K562 (cell line): ENCODE data around the gene SYF2. TPM values are rescaled to one million over a fixed set of nuclear protein-coding genes. Genes with fewer than 3 reads are reported as not detected.
A peak's percentile ranks its signal among the peaks of the same experiment; 100 is the strongest.

Source experiments
- ATAC-seq: fragments of 200-7000 bp; cut with Tn5 transposase; 3 replicates; pipeline ENCODE4 v1.9.1; 2020; ENCODE audit warnings: moderate library complexity
- BruUV-seq: library from RNA; stranded (reverse); fragments of 400-500 nt; replicated peaks from 2 replicates; lab custom pipeline; 2021; lab: Mats Ljungman, UMichigan
- CTCF ChIA-PET: fragments of 300-600 bp; formaldehyde crosslinking; extraction: SDS; loops from one replicate; lab custom pipeline; 2021; ENCODE audit warnings: low intra/inter-chr PET ratio; lab: Yijun Ruan, JAX
- POLR2A ChIA-PET: fragments of 300-600, 350-650 bp; sonication (Branson Sonifier 250); formaldehyde crosslinking; extraction: SDS; loops from one replicate; lab custom pipeline; 2021; ENCODE audit warnings: antibody characterized with exemption, inconsistent platforms; lab: Yijun Ruan, JAX
- DNase-seq, 4 experiments: peaks; one replicate each; pipeline versions ENCODE4 v3.0.0 to v3.0.0-alpha.2; 2011 to 2018; ENCODE audit warnings: low spot score in 3 of 4, mixed read lengths in 3 of 4; ENCODE audit errors: extremely low read depth in 1 of 4
- FAIRE-seq: peaks from 2 replicates; lab custom pipeline; 2011; peaks lifted over from hg19 to GRCh38; lab: Jason Lieb, UNC
- H2AFZ ChIP-seq: 2 replicates; pipeline ENCODE4 v1.6.0; 2011; ENCODE audit warnings: low read depth, low read length, control low read depth, inconsistent platforms
- H3K27ac ChIP-seq: fragments of 200-600 bp; 3 replicates; pipeline ENCODE4 v1.8.0; 2011; ENCODE audit warnings: low read depth, mild to moderate bottlenecking, control low read depth, inconsistent platforms, low read length, moderate library complexity, mixed read lengths; ENCODE audit errors: extremely low read depth
- H3K27me3 ChIP-seq, 2 experiments: fragments of 300-600 bp in 1 of 2; 2 replicates in 1 of 2; 3 replicates in 1 of 2; pipeline versions ENCODE4 v1.6.0 to v1.8.0; 2011; ENCODE audit warnings: inconsistent platforms in 2 of 2, low read length in 2 of 2, mild to moderate bottlenecking in 1 of 2, mixed read lengths in 1 of 2, moderate library complexity in 1 of 2; ENCODE audit not compliant: control insufficient read depth in 2 of 2, insufficient read depth in 2 of 2
- H3K36me3 ChIP-seq: fragments of 300-600 bp; 3 replicates; pipeline ENCODE4 v1.8.0; 2011; ENCODE audit warnings: mild to moderate bottlenecking, low read length, inconsistent platforms; ENCODE audit not compliant: control insufficient read depth, insufficient read depth
- H3K4me1 ChIP-seq, 2 experiments: fragments of 200-600 bp in 1 of 2; replicated peaks in 1 of 2; 2 replicates in 1 of 2; 3 replicates in 1 of 2; pipeline versions ENCODE4 v1.5.1 to v1.8.0; 2011; ENCODE audit warnings: inconsistent platforms in 2 of 2, low read length in 2 of 2, mild to moderate bottlenecking in 1 of 2, mixed read lengths in 1 of 2, moderate library complexity in 1 of 2; ENCODE audit not compliant: control insufficient read depth in 2 of 2, insufficient read depth in 2 of 2
- H3K4me2 ChIP-seq: 2 replicates; pipeline ENCODE4 v1.6.1; 2011; ENCODE audit warnings: low read length, control low read depth, inconsistent platforms, mixed read lengths; ENCODE audit not compliant: insufficient read depth
- H3K4me3 ChIP-seq: fragments of 200-600 bp; sonication (generic), shearing (Covaris generic); 2 replicates; pipeline ENCODE4 v1.5.1; 2016; ENCODE audit warnings: control low read depth, inconsistent platforms
- H3K79me2 ChIP-seq: fragments of 200-600 bp; 3 replicates; pipeline ENCODE4 v1.8.0; 2011; ENCODE audit warnings: low read length, inconsistent platforms; ENCODE audit not compliant: control insufficient read depth, insufficient read depth
- H3K9ac ChIP-seq, 2 experiments: 2 replicates each; pipeline versions ENCODE4 v1.6.0 to v1.6.1; 2011; ENCODE audit warnings: low read depth in 2 of 2, low read length in 2 of 2, control low read depth in 1 of 2, inconsistent platforms in 1 of 2, mild to moderate bottlenecking in 1 of 2, mixed read lengths in 1 of 2; ENCODE audit not compliant: insufficient read depth in 1 of 2
- H3K9me1 ChIP-seq: one replicate; pipeline ENCODE4 v1.6.0; 2011; ENCODE audit warnings: inconsistent platforms, mild to moderate bottlenecking, low read length, moderate library complexity; ENCODE audit not compliant: control insufficient read depth, insufficient read depth
- H3K9me3 ChIP-seq: replicated peaks from 2 replicates; pipeline ENCODE4 v1.5.1; 2011; ENCODE audit warnings: low read depth, low read length, inconsistent platforms; ENCODE audit not compliant: control insufficient read depth, insufficient read depth
- H4K20me1 ChIP-seq: replicated peaks from 2 replicates; pipeline ENCODE4 v1.6.1; 2011; ENCODE audit warnings: low read length, inconsistent platforms, mixed read lengths; ENCODE audit not compliant: control insufficient read depth, insufficient read depth
- BCOR ChIP-seq: fragments of 450-650 bp; IDR thresholded peaks from 2 replicates; pipeline ENCODE4 v1.6.1; 2016
- CCNT2 ChIP-seq: IDR thresholded peaks from 2 replicates; pipeline ENCODE4 v1.6.1; 2011; ENCODE audit warnings: borderline replicate concordance, low read depth, mild to moderate bottlenecking, moderate library complexity, mixed read lengths, low read length; ENCODE audit not compliant: insufficient read length; ENCODE audit errors: extremely low read depth
- COPS2 ChIP-seq: fragments of 450-650 bp; conservative IDR thresholded peaks from 2 replicates; pipeline ENCODE4 v1.6.1; 2016; ENCODE audit warnings: mild to moderate bottlenecking, moderate library complexity
- GABPB2 ChIP-seq: fragments of 250-450 bp; sonication (Bioruptor Pico); conservative IDR thresholded peaks from 2 replicates; pipeline ENCODE4 v1.5.1; 2021; ENCODE audit warnings: mild to moderate bottlenecking
- HDAC3 ChIP-seq: fragments of 450-650 bp; IDR thresholded peaks from 2 replicates; pipeline ENCODE4 v1.6.1; 2018; ENCODE audit warnings: borderline replicate concordance, mild to moderate bottlenecking, moderate library complexity; ENCODE audit not compliant: partially characterized antibody
- HMGN3 ChIP-seq: IDR thresholded peaks from 2 replicates; pipeline ENCODE4 v1.6.1; 2011; ENCODE audit warnings: borderline replicate concordance, low read depth, mild to moderate bottlenecking, mixed read lengths, low read length; ENCODE audit not compliant: insufficient read length; ENCODE audit errors: extremely low read depth
- KDM1A ChIP-seq, 2 experiments: fragments of 450-650 bp; IDR thresholded peaks; 2 replicates each; pipeline ENCODE4 v1.6.1; 2016; ENCODE audit warnings: mild to moderate bottlenecking in 2 of 2
- NR3C1 ChIP-seq: sonication (generic); formaldehyde crosslinking; IDR thresholded peaks from 2 replicates; pipeline ENCODE4 v1.8.1; 2022; ENCODE audit warnings: missing genetic modification reagents
- RB1 ChIP-seq: fragments of 450-650 bp; IDR thresholded peaks from 2 replicates; pipeline ENCODE4 v1.6.1; 2017; ENCODE audit warnings: low read depth, mild to moderate bottlenecking
- RBFOX2 ChIP-seq: fragments of 200-400 bp; formaldehyde crosslinking; IDR thresholded peaks from 2 replicates; pipeline ENCODE4 v1.6.1; 2017; ENCODE audit warnings: low read depth, mild to moderate bottlenecking, low read length, moderate library complexity
- RBM25 ChIP-seq: fragments of 200-400 bp; formaldehyde crosslinking; IDR thresholded peaks from 2 replicates; pipeline ENCODE4 v1.6.1; 2018; ENCODE audit warnings: low read length, low read depth, moderate library complexity; ENCODE audit not compliant: severe bottlenecking
- SRF ChIP-seq, 2 experiments: fragments of 250-450, 450-650 bp in 1 of 2; sonication (Bioruptor Pico) in 1 of 2; sonication (generic) in 1 of 2; formaldehyde crosslinking; IDR thresholded peaks; 2 replicates each; pipeline versions ENCODE4 v1.5.0 to v1.5.1; 2020 to 2022; ENCODE audit warnings: mild to moderate bottlenecking in 1 of 2, missing genetic modification reagents in 1 of 2
- ZFP36 ChIP-seq: fragments of 150-350 bp; IDR thresholded peaks from 2 replicates; pipeline ENCODE4 v1.6.1; 2018; ENCODE audit warnings: low read length, low read depth; ENCODE audit not compliant: partially characterized antibody
- ZNF224 ChIP-seq: sonication (generic); formaldehyde crosslinking; IDR thresholded peaks from 2 replicates; pipeline ENCODE4 v1.8.0; 2022; ENCODE audit warnings: mild to moderate bottlenecking, missing genetic modification reagents
- WGBS: fragments of 100-300 bp; shearing (Covaris generic); methylation state at CpG from one replicate; pipeline ENCODE4 v1.1.6; 2016; ENCODE audit warnings: low coverage, mixed read lengths; ENCODE audit not compliant: insufficient coverage; ENCODE audit errors: missing lambda C conversion rate; 5-methylcytosine and 5-hydroxymethylcytosine counted together
- in situ Hi-C: fragments of 300-500 bp; cut with MboI; formaldehyde crosslinking; loops from 4 replicates; pipeline ENCODE4 v1.15.0; 2018; ENCODE audit warnings: inconsistent platforms, mixed read lengths
- intact Hi-C: fragments of 100-400 bp; cut with micrococcal nuclease; formaldehyde crosslinking; loops from 2 replicates; pipeline ENCODE4 v1.14.2; 2022
- polyA plus RNA-seq, 8 experiments: library from polyadenylated mRNA; depleted of rRNA in 4 of 8; stranded (reverse) in 5 of 8; unstranded in 3 of 8; fragments of >200 nt; fragmentation: Nextera tagmentation in 2 of 8; fragmentation: Illumina TruSeq in 1 of 8; extraction: Ambion mirVana in 2 of 8; extraction: Trizol in 1 of 8; gene quantifications; 2 replicates each; pipeline versions ENCODE4 v1.2.1 to v1.2.3, GENCODE V29; 2011 to 2014; ENCODE audit warnings: inconsistent platforms in 1 of 8, missing spikeins in 1 of 8
- total RNA-seq, 7 experiments: library from RNA; depleted of rRNA in 6 of 7; stranded (reverse); fragments of >200 nt in 6 of 7; fragmentation: Illumina TruSeq in 2 of 7; extraction: Trizol in 2 of 7; gene quantifications; 2 replicates each; pipeline versions ENCODE4 v1.2.1 to v1.2.3, GENCODE V29; 2011 to 2021; ENCODE audit warnings: low replicate concordance in 1 of 7
- TF ChIP-seq, protein P1 (sequence below): fragments of 150-350 bp; conservative IDR thresholded peaks from 2 replicates; pipeline ENCODE4 v1.6.1; 2014; ENCODE audit warnings: low read length
- TF ChIP-seq, protein P2 (sequence below): sonication (generic); formaldehyde crosslinking; IDR thresholded peaks from 2 replicates; pipeline ENCODE4 v1.8.1; 2023; ENCODE audit warnings: mild to moderate bottlenecking, missing genetic modification reagents
- TF ChIP-seq, protein P3 (sequence below): fragments of 250-450 bp; sonication (Bioruptor Pico); IDR thresholded peaks from 2 replicates; pipeline ENCODE4 v1.9.0; 2021; ENCODE audit warnings: mild to moderate bottlenecking

SYF2 gene
- total and polyA plus RNA-seq, 9 of the 15 experiments (the other 6 are each of a cell fraction or from before 2014, with no cell fraction given): 20.9 to 69.0 (median 43.2) TPM

DNA sequence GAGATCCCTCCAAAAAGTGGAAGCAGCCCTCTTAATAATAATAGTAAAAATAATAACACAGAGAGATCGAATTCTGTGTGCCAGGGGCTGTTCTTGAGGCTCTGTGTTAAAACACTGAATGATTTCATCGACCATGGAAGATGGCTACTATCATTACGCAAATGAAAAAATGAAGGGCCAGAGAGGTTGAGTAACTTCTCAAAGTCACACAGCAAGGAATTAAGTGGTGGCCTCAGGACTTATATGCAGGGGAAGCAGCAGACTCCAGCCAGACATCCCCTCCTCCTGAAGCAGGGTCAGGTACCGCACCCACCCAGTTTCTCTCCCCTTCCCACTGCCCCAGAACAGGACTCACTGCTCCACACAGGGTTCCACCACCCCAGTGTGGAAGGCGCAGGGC lies 40.1 kb downstream of the SYF2 start:
- BruUV-seq: no TSS peak

More for the DNA sequence above, 40.1 kb downstream of the SYF2 start:
- no peak for ATAC-seq
- TF ChIP-seq HMGN3 (no peak), GABPB2 (CRISPR knock-in tag) (no peak), NR3C1 (CRISPR knock-in tag) (no peak), RBM25 (peak; percentile 24), RB1 (no peak), SRF (CRISPR knock-in tag; IDR thresholded peaks at IDR 0.05) (no peak), CCNT2 (no peak), BCOR (peak; percentile 34; the same call in 1 of the 2 replicates), COPS2 (no peak), ZNF224 (CRISPR knock-in tag) (no peak), KDM1A (IDR thresholded peaks at IDR 0.05) (0 out of 4 replicates have a peak, but pooled peaks of 1 of the 2 experiments have one; percentile 27), RBFOX2 (no peak), ZFP36 (peak; percentile 72), HDAC3 (no peak)
- TF ChIP-seq, protein P1, sequence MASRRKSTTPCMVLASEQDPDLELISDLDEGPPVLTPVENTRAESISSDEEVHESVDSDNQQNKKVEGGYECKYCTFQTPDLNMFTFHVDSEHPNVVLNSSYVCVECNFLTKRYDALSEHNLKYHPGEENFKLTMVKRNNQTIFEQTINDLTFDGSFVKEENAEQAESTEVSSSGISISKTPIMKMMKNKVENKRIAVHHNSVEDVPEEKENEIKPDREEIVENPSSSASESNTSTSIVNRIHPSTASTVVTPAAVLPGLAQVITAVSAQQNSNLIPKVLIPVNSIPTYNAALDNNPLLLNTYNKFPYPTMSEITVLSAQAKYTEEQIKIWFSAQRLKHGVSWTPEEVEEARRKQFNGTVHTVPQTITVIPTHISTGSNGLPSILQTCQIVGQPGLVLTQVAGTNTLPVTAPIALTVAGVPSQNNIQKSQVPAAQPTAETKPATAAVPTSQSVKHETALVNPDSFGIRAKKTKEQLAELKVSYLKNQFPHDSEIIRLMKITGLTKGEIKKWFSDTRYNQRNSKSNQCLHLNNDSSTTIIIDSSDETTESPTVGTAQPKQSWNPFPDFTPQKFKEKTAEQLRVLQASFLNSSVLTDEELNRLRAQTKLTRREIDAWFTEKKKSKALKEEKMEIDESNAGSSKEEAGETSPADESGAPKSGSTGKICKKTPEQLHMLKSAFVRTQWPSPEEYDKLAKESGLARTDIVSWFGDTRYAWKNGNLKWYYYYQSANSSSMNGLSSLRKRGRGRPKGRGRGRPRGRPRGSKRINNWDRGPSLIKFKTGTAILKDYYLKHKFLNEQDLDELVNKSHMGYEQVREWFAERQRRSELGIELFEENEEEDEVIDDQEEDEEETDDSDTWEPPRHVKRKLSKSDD: no peak
- TF ChIP-seq, protein P2, sequence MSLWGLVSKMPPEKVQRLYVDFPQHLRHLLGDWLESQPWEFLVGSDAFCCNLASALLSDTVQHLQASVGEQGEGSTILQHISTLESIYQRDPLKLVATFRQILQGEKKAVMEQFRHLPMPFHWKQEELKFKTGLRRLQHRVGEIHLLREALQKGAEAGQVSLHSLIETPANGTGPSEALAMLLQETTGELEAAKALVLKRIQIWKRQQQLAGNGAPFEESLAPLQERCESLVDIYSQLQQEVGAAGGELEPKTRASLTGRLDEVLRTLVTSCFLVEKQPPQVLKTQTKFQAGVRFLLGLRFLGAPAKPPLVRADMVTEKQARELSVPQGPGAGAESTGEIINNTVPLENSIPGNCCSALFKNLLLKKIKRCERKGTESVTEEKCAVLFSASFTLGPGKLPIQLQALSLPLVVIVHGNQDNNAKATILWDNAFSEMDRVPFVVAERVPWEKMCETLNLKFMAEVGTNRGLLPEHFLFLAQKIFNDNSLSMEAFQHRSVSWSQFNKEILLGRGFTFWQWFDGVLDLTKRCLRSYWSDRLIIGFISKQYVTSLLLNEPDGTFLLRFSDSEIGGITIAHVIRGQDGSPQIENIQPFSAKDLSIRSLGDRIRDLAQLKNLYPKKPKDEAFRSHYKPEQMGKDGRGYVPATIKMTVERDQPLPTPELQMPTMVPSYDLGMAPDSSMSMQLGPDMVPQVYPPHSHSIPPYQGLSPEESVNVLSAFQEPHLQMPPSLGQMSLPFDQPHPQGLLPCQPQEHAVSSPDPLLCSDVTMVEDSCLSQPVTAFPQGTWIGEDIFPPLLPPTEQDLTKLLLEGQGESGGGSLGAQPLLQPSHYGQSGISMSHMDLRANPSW (CRISPR knock-in tag): no peak
- TF ChIP-seq, protein P3, sequence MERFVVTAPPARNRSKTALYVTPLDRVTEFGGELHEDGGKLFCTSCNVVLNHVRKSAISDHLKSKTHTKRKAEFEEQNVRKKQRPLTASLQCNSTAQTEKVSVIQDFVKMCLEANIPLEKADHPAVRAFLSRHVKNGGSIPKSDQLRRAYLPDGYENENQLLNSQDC: no peak
- TF ChIP-seq, all 486 proteins: peak for 4
- DNase-seq (no peak), FAIRE-seq (no peak)
- no peaks in the 10 kb centered on the region; the same call in 1 of the 2 replicates for H4K20me1 ChIP-seq
- H3K79me2 ChIP-seq: no peaks in the 10 kb centered on the region
- H3K9me3 ChIP-seq: no peaks in the 10 kb centered on the region
- H3K27me3 ChIP-seq: peaks cover 28 to 73% of the 10 kb centered on the region in 2 experiments; a peak in 4 of 5 replicates
- H3K4me2 ChIP-seq: no peak overlapping the region
- H3K36me3 ChIP-seq: no peaks in the 10 kb centered on the region
- CTCF ChIA-PET: no interaction called here
- H3K4me3 ChIP-seq: no peak overlapping the region
- H3K27ac ChIP-seq: no peak overlapping the region
- H3K4me1 ChIP-seq: peaks cover 0 to 9% of the 10 kb centered on the region in 2 experiments; a peak in 1 of 5 replicates
- no peaks in the 10 kb centered on the region for H3K9me1 ChIP-seq
- no peak overlapping the region for H3K9ac ChIP-seq
- H2AFZ ChIP-seq: no peak overlapping the region
- intact Hi-C loops (no loop called here), in situ Hi-C loops (no loop called here)
- WGBS: 0% methylated on average over 5 of the region's 5 CpGs
- POLR2A ChIA-PET: no interaction called here
